Measurements from ENCODE around the gene MTHFD1.

Gene MTHFD1

GRCh38 chr14:64447876-64448670 lies 59.9 kb downstream of the MTHFD1 start:
- DNase-seq: no peak

DNA sequence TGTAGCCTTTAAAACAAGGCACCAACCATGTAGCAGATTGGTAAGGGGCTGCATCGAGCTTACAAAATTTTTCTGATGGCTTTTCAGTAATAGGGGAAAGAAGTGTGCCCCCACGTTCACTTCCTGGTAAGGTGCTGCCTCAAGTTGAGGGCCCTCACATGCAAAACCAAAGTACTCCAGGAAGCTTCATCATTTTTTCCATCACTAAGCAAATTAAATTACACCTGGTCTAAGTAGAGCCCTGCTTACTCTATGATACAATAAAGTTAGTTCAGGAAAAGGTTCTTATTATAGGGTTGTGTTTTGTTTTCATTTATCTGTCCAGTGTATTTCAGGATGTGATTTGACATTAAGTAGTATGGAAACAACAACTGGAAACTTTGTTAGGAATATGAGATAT lies 62.1 kb downstream of the MTHFD1 start:
- no peak for DNase-seq

DNA sequence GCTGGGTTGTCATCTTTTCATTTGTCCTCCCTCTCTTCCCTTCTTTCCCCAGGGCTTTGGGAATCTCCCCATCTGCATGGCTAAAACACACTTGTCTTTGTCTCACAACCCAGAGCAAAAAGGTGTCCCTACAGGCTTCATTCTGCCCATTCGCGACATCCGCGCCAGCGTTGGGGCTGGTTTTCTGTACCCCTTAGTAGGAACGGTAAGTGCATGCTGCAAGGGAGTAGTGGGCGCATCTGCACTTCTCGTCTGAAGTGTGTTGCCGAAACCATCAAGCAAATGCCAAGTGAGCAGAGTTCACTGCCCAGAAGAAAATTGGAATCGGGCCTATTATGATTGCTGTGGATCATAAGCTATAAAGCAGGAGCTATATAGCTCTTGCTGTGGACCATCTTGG lies 66.5 kb downstream of the MTHFD1 start:
- no peak for DNase-seq

DNA sequence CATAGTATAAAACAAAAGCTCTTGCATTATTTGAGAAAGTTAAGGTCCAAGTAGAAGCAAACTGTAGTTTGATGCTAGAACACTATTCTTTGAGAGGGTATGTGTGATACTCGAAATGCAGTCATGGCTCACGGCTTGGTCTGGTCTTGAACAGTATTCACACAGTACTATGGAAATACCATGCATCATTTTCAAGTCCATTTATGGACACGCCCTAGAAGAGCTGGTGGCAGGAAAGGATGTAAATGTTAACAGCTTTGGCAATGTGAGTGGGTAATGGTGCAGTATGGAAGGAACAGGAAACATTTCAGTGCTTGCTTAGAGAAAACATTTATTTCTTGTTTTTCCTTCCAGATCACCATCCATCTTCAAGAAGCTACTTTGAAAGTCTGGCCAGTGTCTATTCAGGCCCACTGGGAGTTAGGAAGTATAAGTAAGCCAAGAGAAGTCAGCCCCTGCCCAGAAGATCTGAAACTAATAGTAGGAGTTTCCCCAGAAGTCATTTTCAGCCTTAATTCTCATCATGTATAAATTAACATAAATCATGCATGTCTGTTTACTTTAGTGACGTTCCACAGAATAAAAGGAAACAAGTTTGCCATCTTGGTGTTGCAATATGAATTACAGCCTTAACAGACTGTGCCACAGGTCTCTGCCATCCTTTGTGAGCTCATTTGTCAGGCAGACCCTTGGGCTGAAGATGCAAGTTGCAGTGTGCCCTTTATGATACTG lies 71.4 kb downstream of the MTHFD1 start:
- DNase-seq: no peak

DNA sequence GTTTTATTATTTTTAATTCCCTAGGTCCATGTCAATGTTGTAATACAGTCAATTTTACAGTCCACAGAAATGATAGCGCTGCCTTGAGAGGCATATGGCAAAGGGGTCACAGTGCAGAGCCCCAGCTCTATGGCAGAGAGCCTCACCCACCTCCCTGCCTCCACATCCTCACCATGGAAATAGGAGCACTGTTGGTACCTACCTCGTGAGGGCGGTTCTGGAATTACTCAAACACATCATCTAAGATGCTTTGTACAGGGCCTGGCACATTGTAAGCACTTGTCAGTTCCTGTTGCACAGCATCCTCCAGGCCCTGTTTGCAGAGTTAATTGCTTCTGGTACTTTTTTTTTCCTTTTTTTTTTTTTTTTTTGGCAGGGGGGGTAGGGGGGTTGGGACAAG lies 73.1 kb downstream of the MTHFD1 start:
- DNase-seq: no peak

GRCh38 chr14:64463195-64463594 lies 75.0 kb downstream of the MTHFD1 start:
- no peak for DNase-seq

GRCh38 chr14:64463873-64464272 lies 75.7 kb downstream of the MTHFD1 start:
- no peak for DNase-seq

GRCh38 chr14:64464651-64465050 lies 76.5 kb downstream of the MTHFD1 start:
- DNase-seq: no peak

- DNase-seq: peak in 3 of 4 experiments; percentile 7 to 53 (median 36)
These were observed 77.2 kb downstream of the MTHFD1 start, which contains the start of gene AKAP5 for GRCh38 chr14:64465191-64465822. AKAP5 (plus strand) TSS chr14:64465499; CDS start chr14:64468395, 2,896 bp downstream.

DNA sequence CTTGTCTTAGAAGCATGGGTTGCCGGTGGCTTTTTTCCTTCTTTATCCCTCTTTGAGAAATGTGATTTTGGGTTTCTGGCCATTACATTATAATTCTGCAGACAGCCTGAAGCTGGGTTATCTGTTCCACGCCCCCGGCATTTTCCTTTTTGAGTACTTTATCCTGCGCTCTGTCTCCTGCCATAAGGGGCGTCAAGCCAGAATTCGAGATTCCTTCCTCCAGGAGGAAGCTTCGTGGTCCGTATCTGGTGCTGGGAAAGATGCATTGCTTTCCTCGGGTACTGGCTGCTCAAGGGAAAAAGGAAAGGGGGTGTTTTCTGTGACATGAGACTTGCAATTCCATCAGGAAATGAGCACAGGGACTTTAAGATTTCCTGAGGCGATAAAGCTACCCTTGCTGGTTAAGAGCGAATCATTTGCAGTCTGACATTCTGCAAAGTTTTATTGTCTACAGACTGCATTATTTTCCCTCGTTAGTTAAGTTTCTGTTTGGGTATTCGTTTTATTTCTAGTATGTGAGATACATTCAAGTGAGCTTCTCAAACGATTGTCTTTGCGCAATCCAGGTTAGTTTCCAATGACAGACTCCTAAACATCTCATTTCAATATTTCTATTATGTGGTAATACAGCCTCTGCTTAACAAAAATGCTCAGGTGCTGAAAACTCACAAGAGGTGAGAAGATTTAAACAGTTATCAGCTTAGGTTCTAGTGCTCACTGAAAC lies 77.8 kb downstream of the MTHFD1 start:
- DNase-seq: peak in 3 of 4 experiments; percentile 9 to 19 (median 12)

GRCh38 chr14:64467101-64467500 lies 78.9 kb downstream of the MTHFD1 start:
- peak; percentile 36 to 77 (median 56) for DNase-seq

DNA sequence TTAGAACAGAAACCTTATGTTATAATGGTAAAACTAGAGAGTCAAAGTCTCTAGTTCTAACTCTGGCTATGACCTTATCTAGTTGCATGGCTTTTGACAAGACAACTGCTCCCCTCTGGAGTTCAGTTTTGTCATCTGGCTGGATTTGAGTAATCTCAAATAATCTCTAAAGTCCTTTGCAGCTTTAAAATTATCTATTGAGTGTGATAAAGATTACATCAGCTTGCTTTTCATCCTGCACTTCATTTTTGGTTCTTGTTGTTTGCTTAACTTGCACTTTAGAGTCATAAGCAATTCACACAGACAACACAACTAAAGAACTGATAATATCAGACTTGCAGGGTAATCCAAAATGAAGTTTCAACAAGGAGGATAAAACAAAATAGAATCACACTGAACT lies 79.4 kb downstream of the MTHFD1 start:
- no peak for DNase-seq

GRCh38 chr14:64468451-64468850 lies 80.3 kb downstream of the MTHFD1 start:
- no peak for DNase-seq

DNA sequence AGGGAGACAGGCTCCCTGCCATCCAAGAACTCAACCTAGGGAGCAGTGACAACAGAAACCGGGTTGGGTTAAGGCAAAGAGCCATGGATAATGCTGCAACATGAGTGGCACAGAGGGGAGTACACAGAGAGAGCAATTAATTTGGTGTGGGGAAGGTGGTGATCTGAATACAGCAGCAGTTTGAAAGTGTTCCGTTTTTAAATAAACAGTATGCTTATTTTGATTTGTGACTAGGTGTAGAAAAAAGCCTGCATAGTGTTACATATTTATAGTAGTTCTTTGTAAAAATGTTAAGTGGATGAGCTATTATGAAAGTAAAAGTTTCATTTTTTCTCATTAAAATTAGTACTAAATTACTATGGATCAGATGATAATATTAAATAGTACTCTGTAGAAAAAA lies 85.9 kb downstream of the MTHFD1 start:
- DNase-seq: no peak

GRCh38 chr14:64474698-64475097 lies 86.5 kb downstream of the MTHFD1 start:
- DNase-seq: no peak

GRCh38 chr14:64475585-64476273 lies 87.6 kb downstream of the MTHFD1 start:
- DNase-seq: no peak

- no peak for DNase-seq
These were observed 88.3 kb downstream of the MTHFD1 start for GRCh38 chr14:64476438-64476837.

GRCh38 chr14:64478634-64479250 lies 90.6 kb downstream of the MTHFD1 start:
- peak in 3 of 4 experiments; percentile 45 to 60 (median 55) for DNase-seq

DNA sequence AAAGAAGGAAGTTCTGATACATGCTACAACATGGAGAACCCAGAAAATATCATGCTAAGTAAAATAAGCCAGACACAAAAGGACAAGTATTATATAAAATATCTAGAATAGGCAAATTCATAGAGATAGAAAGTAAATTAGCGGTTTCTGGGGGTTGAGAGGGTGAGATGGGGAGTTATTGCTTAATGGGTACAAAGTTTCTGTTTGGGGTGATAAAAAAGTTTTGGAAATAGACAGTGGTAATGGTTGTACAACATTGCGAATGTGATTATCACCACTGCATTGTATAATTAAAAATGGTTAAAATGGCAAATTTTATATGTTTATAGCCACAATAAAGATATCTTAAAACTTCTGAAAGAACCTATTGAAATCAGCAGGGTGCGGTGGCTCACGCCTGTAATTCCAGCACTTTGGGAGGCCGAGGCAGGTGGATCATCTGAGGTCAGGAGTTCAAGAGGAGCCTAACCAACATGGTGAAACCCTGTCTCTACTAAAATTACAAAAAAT lies 100.5 kb downstream of the MTHFD1 start:
- DNase-seq: no peak

- DNase-seq: no peak
These were observed 103.5 kb downstream of the MTHFD1 start for GRCh38 chr14:64491637-64492036.

DNA sequence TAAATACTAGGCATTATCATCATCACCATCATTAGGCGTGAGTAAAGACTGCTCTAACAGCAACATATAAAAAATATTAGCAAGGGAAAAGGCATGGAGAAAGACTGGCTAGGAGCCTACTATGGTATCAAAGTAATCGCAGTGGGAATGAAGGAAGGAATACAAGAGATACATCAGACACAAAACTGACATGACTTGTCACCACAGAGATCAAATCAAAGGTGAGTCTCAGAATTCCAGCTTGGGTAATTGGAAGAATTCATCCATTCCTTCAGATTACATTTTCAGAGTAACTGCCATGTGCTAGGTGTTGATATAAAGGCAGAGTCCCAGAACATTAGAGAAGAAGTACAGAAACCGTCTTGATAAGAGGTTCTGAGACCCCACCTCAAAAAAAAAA lies 105.3 kb downstream of the MTHFD1 start:
- DNase-seq: no peak

All from suppressor macrophage (primary cell).